Measurements from ENCODE around the gene ENTHD1.

ENTHD1 gene

GRCh38 chr22:39927544-39927943, 34.0 kb upstream of the ENTHD1 start:
- no peaks in the 10 kb centered on the region for H3K79me2 ChIP-seq (ENCODE audit: low read length)
- no peak overlapping the region for H3K9ac ChIP-seq (ENCODE audit: low read length)
- no peaks in the 10 kb centered on the region for H3K4me1 ChIP-seq (ENCODE audit: low read length)
- no peaks in the 10 kb centered on the region for H3F3A ChIP-seq (ENCODE audit: insufficient read depth, low read length)
- no peaks in the 10 kb centered on the region for H3K36me3 ChIP-seq (replicated peaks; ENCODE audit: insufficient read depth, low read length)
- no peaks in the 10 kb centered on the region for H3K27me3 ChIP-seq (replicated peaks; ENCODE audit: insufficient read depth, low read length)
- no peaks in the 10 kb centered on the region for H3K9me2 ChIP-seq (replicated peaks; ENCODE audit: insufficient read depth, low read length)
- no peak for DNase-seq
- H4K20me1 ChIP-seq (ENCODE audit: insufficient read depth, low read length) = no peaks in the 10 kb centered on the region
- no peak overlapping the region for H3K27ac ChIP-seq (ENCODE audit: low read length)
- no peak overlapping the region for H2AFZ ChIP-seq (ENCODE audit: low read length)
- H3K4me2 ChIP-seq (ENCODE audit: low read depth, low read length) = no peak overlapping the region
- no peaks in the 10 kb centered on the region for H3K9me3 ChIP-seq (replicated peaks; ENCODE audit: insufficient read depth, low read length)
- H3K4me3 ChIP-seq (ENCODE audit: low read length) = no peak overlapping the region
- TF ChIP-seq, protein P1, sequence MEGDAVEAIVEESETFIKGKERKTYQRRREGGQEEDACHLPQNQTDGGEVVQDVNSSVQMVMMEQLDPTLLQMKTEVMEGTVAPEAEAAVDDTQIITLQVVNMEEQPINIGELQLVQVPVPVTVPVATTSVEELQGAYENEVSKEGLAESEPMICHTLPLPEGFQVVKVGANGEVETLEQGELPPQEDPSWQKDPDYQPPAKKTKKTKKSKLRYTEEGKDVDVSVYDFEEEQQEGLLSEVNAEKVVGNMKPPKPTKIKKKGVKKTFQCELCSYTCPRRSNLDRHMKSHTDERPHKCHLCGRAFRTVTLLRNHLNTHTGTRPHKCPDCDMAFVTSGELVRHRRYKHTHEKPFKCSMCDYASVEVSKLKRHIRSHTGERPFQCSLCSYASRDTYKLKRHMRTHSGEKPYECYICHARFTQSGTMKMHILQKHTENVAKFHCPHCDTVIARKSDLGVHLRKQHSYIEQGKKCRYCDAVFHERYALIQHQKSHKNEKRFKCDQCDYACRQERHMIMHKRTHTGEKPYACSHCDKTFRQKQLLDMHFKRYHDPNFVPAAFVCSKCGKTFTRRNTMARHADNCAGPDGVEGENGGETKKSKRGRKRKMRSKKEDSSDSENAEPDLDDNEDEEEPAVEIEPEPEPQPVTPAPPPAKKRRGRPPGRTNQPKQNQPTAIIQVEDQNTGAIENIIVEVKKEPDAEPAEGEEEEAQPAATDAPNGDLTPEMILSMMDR (IDR thresholded peaks at IDR 0.05; ENCODE audit: low read length) = no peak
- no peak for TF ChIP-seq EZH2phosphoT487 (IDR thresholded peaks at IDR 0.05; ENCODE audit: low read length)
- TF ChIP-seq EZH2 (optimal IDR thresholded peaks at IDR 0.05; ENCODE audit: low read depth, low read length) = no peak

- H3K9me3 ChIP-seq (replicated peaks; ENCODE audit: insufficient read depth, low read length) = no peaks in the 10 kb centered on the region
- no peaks in the 10 kb centered on the region for H4K20me1 ChIP-seq (ENCODE audit: insufficient read depth, low read length)
- no peaks in the 10 kb centered on the region for H3K27me3 ChIP-seq (replicated peaks; ENCODE audit: insufficient read depth, low read length)
- H3K4me2 ChIP-seq (ENCODE audit: low read depth, low read length) = no peak overlapping the region
- no peaks in the 10 kb centered on the region for H3K9me2 ChIP-seq (replicated peaks; ENCODE audit: insufficient read depth, low read length)
- no peaks in the 10 kb centered on the region for H3K36me3 ChIP-seq (replicated peaks; ENCODE audit: insufficient read depth, low read length)
- no peak overlapping the region for H2AFZ ChIP-seq (ENCODE audit: low read length)
- no peaks in the 10 kb centered on the region for H3F3A ChIP-seq (ENCODE audit: insufficient read depth, low read length)
- no peak overlapping the region for H3K4me3 ChIP-seq (ENCODE audit: low read length)
- no peak overlapping the region for H3K27ac ChIP-seq (ENCODE audit: low read length)
- TF ChIP-seq EZH2phosphoT487 (IDR thresholded peaks at IDR 0.05; ENCODE audit: low read length) (no peak), EZH2 (optimal IDR thresholded peaks at IDR 0.05; ENCODE audit: low read depth, low read length) (no peak)
- TF ChIP-seq, protein P1 (IDR thresholded peaks at IDR 0.05; ENCODE audit: low read length) = no peak
- no peaks in the 10 kb centered on the region for H3K4me1 ChIP-seq (ENCODE audit: low read length)
- DNase-seq = no peak
- no peaks in the 10 kb centered on the region for H3K79me2 ChIP-seq (ENCODE audit: low read length)
- no peak overlapping the region for H3K9ac ChIP-seq (ENCODE audit: low read length)
Measured at GRCh38 chr22:39926753-39927152, 33.2 kb upstream of the ENTHD1 start.

DNA sequence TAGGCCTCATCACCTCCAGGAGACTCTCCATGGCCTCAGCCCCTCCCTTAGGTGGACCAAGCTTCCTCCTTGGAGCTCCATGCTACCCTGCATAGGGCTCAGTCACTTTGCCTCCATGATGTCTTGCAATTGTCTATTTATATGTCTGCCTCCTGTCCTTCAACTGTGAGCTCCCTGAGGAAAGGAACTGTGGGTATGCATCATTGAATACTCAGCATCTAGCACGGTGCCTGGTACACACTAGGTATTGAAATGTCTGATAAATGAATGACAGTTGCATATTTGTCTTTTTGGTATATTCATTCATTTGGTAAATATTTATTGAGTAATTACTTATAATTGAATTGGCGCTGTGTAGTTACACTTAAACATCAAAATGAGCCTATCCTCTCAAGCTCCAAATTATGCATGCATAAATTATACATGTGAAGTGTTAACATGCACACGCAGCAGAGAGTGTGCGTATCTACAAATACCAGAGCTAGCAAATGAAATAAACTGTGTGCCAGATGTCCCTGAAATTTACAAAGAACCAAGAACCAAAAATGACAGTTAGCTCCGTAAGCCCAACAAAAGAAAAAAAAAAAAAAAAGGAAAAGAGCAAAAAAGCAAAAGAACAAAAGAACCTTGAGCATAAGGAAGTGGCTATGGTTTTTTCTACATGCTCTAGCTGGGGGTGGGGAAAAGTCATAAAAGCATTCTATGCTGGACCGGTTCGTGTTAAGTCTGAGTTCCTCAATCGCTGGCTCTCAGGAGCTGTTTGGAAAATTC, 32.5 kb upstream of the ENTHD1 start:
- Histone ChIP-seq H3K4me3 (ENCODE audit: low read length) (no peak overlapping the region), H3K4me2 (ENCODE audit: low read depth, low read length) (no peak overlapping the region), H3K9me3 (replicated peaks; ENCODE audit: insufficient read depth, low read length) (no peaks in the 10 kb centered on the region), H4K20me1 (ENCODE audit: insufficient read depth, low read length) (no peaks in the 10 kb centered on the region), H3K9ac (ENCODE audit: low read length) (no peak overlapping the region), H3K27ac (ENCODE audit: low read length) (no peak overlapping the region), H3K36me3 (replicated peaks; ENCODE audit: insufficient read depth, low read length) (no peaks in the 10 kb centered on the region), H3K27me3 (replicated peaks; ENCODE audit: insufficient read depth, low read length) (no peaks in the 10 kb centered on the region), H3K9me2 (replicated peaks; ENCODE audit: insufficient read depth, low read length) (no peaks in the 10 kb centered on the region), H2AFZ (ENCODE audit: low read length) (no peak overlapping the region), H3F3A (ENCODE audit: insufficient read depth, low read length) (no peaks in the 10 kb centered on the region), H3K4me1 (ENCODE audit: low read length) (no peaks in the 10 kb centered on the region), H3K79me2 (ENCODE audit: low read length) (no peaks in the 10 kb centered on the region)
- TF ChIP-seq, protein P1 (IDR thresholded peaks at IDR 0.05; ENCODE audit: low read length) = no peak
- TF ChIP-seq EZH2phosphoT487 (IDR thresholded peaks at IDR 0.05; ENCODE audit: low read length) = no peak
- no peak for DNase-seq
